ENCODE results near the gene TLR1.
"Not testable (repeated sequence)": the region's sequence is repeated elsewhere in the genome, so short reads cannot be mapped to it uniquely, and the experiment has no call there.

Gene TLR1

DNA sequence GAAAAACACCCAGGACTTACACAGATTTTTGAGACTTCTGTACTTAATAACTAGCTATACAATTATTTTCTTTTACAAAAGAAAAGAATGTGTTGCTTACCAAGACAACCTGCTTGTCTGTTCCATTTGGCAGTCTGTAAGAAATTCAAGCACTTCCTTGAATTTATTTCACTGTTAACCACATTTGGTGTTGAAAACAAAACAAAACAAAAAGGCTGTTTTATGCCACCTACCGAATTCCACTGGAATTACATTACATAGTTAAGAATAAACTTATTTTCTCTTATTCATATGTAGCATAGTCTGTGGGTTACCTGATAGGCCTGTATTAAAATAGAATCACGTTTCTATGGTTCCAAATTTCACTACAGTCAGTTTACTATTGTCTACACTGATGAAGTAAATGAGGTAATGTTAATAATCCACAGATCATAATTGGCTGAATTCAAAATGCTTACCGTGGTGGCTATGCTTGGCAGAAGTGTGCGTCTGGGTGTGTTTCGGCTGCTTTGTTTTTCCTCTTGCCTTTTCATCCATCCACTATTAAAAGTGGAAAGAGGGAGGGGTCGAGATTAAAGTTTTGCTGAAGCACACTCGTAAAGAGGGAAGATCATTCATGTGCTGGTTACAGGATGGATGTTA lies at the start of gene TLR1:
Gene TLR1, minus strand, starts transcription at position 138 of the 642 bp plus-strand sequence. CDS start 5,960 bp downstream, outside the sequence.
- no peak for DNase-seq

GRCh38 chr4:38846015-38846414 lies 41.4 kb upstream of the TLR1 start:
- DNase-seq, result no peak

DNA sequence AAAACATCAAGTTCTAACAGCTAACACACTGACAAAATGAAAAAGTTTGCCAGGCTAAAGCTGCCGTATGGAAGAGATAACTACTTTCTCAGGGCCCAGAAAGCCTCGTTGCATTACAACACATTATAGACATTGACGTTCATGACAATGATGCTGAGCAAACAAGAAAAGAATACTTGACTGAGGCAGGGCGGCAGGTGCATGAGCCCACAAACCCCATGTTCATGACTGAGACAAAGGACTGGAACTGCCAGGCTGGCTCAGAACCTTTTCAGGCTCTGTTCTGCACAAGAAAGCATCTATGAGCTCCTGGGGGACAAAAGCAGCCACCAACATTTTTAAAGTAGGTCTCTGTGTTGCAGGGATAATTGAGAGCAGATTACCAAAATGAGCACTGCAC lies 38.4 kb upstream of the TLR1 start:
- no peak for DNase-seq

DNA sequence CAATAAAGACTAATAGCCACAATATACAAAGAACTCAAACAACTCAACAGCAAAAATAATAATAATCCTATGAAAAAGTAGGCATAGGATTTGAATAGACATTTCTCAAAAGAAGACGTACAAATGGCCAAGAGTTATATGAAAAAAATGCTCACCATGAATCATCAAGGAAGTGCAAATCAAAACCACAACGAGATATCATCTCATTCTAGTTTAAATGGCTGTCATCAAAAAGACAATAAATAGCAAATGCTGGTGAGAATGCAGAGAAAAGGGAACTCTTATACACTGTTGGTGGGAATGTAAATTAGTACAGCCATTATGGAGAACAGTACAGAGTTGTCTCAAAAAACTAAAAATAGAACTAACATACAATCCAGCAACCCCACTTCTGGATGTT lies 33.3 kb upstream of the TLR1 start:
- DNase-seq, result no peak

- DNase-seq, result no peak
Observed at GRCh38 chr4:38837334-38837733, 32.7 kb upstream of the TLR1 start.

GRCh38 chr4:38834570-38834969 lies 30.0 kb upstream of the TLR1 start:
- DNase-seq, result no peak

GRCh38 chr4:38832624-38833528 lies 28.3 kb upstream of the TLR1 start:
- no peak for DNase-seq

GRCh38 chr4:38832206-38832605 lies 27.6 kb upstream of the TLR1 start:
- no peak for DNase-seq

GRCh38 chr4:38831653-38832052 lies 27.1 kb upstream of the TLR1 start:
- DNase-seq, result no peak

- DNase-seq, result no peak
Observed at GRCh38 chr4:38829237-38829636, 24.6 kb upstream of the TLR1 start.

- no peak for DNase-seq
Observed at GRCh38 chr4:38823766-38824165, 19.2 kb upstream of the TLR1 start.

GRCh38 chr4:38822748-38823303 lies 18.2 kb upstream of the TLR1 start:
- DNase-seq, result no peak

DNA sequence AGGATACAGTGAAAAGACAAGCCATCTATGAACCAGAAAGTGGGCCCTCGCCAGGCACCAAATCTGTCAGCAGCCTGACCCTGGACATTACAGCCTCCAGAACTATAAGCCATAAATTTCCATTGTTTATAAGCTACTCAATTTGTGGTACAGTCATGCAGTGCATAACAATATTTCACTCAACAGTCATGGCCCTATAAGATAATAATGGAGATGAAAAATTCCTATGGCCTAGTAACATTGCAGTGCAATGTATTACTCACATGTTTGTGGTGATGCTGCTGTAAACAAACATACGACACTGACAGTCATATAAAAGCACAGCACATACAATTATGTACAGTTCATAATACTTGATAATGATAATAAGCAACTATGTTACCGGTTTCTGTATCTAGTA lies 17.1 kb upstream of the TLR1 start:
- no peak for DNase-seq

- no peak for DNase-seq
Observed at GRCh38 chr4:38820329-38821061, 15.9 kb upstream of the TLR1 start.

- DNase-seq, result no peak
Observed at GRCh38 chr4:38819569-38819968, 15.0 kb upstream of the TLR1 start.

DNA sequence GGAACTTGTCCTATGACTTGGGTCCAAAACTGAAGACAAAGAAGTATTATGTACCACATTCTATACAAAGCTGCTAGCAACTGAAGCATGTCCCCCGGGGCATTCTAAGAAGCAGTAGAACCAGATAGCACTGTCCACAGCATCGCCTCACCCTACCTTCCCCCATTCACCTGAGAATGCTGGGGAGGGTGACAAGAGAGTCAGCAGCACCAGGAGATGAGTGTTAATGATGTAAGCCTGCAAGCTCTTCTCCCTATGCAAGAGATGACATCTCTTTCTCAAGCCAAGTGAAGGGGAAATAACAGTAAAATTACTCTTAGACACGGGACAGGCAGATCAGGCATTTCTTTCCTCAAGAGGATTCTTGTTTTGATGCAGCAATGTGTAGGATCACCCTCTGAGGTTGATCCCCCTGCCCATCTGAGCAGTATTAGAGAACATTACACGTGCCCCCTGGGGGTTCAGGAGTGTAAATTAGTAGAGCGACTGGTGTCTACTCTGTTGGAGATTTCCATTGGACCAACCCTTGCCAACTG lies 13.9 kb upstream of the TLR1 start:
- DNase-seq, result no peak

- DNase-seq, result no peak
Observed at GRCh38 chr4:38815885-38816782, 11.5 kb upstream of the TLR1 start.

DNA sequence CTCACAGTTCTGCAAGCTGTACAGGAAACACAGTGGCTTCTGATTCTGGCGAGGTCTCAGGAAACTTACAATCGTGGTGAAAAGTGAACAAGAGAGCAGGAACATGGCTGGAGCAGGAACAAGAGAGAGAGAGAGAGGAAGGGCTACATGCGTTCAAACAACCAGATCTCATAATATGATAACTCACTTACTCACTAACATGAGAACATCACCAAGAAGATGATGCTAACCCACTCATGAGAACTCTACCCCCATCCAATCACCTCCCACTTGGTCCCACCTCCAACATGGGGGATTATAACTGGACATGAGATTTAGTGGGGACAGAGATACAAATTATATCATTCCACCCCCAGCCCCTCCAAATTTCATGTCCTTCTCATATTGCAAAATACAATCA lies 9.8 kb upstream of the TLR1 start:
- no peak for DNase-seq

- DNase-seq, result no peak
Observed at GRCh38 chr4:38811297-38811696, 6.7 kb upstream of the TLR1 start.

DNA sequence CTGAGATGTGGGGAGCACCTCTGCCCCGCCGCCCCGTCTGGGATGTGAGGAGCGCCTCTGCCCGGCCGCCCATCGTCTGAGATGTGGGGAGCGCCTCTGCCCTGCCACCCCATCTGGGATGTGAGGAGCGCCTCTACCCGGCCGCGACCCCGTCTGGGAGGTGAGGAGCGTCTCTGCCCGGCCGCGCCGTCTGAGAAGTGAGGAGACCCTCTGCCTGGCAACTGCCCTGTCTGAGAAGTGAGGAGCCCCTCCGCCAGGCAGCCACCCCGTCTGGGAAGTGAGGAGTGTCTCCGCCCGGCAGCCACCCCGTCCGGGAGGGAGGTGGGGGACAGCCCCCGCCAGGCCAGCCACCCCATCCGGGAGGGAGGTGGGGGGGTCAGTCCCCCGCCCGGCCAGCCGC lies 2.9 kb upstream of the TLR1 start:
- DNase-seq, result not testable (repeated sequence)

- not testable (repeated sequence) for DNase-seq
Observed at GRCh38 chr4:38806251-38806650, 1.7 kb upstream of the TLR1 start.

All from CD4-positive, alpha-beta T cell treated with Interleukin-6 for 4 hours (primary cell).